A549 (cell line): ENCODE results near the gene RBX1. TPM values are rescaled to one million over a fixed set of nuclear protein-coding genes. Genes with fewer than 3 reads are reported as not detected.

Experiments
- ATAC-seq, 2 experiments: fragments of 200-7000 bp in 1 of 2; fragments of >200 bp in 1 of 2; cut with Nextera tagmentation in 1 of 2; cut with Tn5 transposase in 1 of 2; 3 replicates each; pipeline versions ENCODE4 v1.8.0 to v1.9.1; 2018 to 2020; ENCODE audit warnings: mild to moderate bottlenecking in 1 of 2, moderate library complexity in 1 of 2
- CTCF ChIA-PET: fragments of 300-600 bp; sonication (Branson Sonifier 250); formaldehyde crosslinking; extraction: SDS; loops from one replicate; lab custom pipeline; 2021; ENCODE audit warnings: antibody characterized with exemption, inconsistent platforms; lab: Yijun Ruan, JAX
- POLR2A ChIA-PET: fragments of 350-600 bp; formaldehyde crosslinking; extraction: SDS; loops from one replicate; lab custom pipeline; 2021; ENCODE audit warnings: antibody characterized with exemption, inconsistent platforms; lab: Yijun Ruan, JAX
- DNase-seq, 2 experiments: peaks; one replicate each; pipeline versions ENCODE4 v3.0.0 to v3.0.0-alpha.2; 2011 to 2016; ENCODE audit warnings: low read depth in 1 of 2, low spot score in 1 of 2
- FAIRE-seq: peaks from 2 replicates; lab custom pipeline; 2011; peaks lifted over from hg19 to GRCh38; lab: Jason Lieb, UNC
- H3K27ac ChIP-seq, 2 experiments: fragments of >200 bp; sonication (Bioruptor Twin); formaldehyde crosslinking; 3 replicates each; pipeline ENCODE4 v1.5.1; 2016 to 2017
- H3K4me1 ChIP-seq: fragments of >200 bp; sonication (Bioruptor Twin); formaldehyde crosslinking; 3 replicates; pipeline ENCODE4 v1.6.1; 2016
- H3K4me2 ChIP-seq: fragments of >200 bp; sonication (Bioruptor Twin); formaldehyde crosslinking; 3 replicates; pipeline ENCODE4 v1.6.1; 2016
- H3K4me3 ChIP-seq: fragments of >200 bp; sonication (Bioruptor Twin); formaldehyde crosslinking; 3 replicates; pipeline ENCODE4 v1.5.1; 2016
- H3K9me3 ChIP-seq: fragments of >200 bp; sonication (Bioruptor Twin); formaldehyde crosslinking; 3 replicates; pipeline ENCODE4 v1.6.1; 2016
- BCL3 ChIP-seq: fragments of >200 bp; sonication (Bioruptor Twin); formaldehyde crosslinking; IDR thresholded peaks from 3 replicates; pipeline ENCODE4 v1.6.1; 2016
- BHLHE40 ChIP-seq: IDR thresholded peaks from 2 replicates; pipeline ENCODE4 v1.6.1; 2012; ENCODE audit warnings: low read depth, low read length, inconsistent platforms
- CHD2 ChIP-seq: fragments of 150-350 bp; IDR thresholded peaks from 2 replicates; pipeline ENCODE4 v1.6.1; 2014; ENCODE audit warnings: low read length; ENCODE audit not compliant: partially characterized antibody
- EHF ChIP-seq: fragments of 250-450 bp; sonication (Bioruptor Pico); IDR thresholded peaks from 2 replicates; pipeline ENCODE4 v1.5.0; 2020; ENCODE audit warnings: mild to moderate bottlenecking
- ELK1 ChIP-seq: fragments of 150-350 bp; IDR thresholded peaks from 2 replicates; pipeline ENCODE4 v1.6.1; 2014; ENCODE audit warnings: low read depth, mild to moderate bottlenecking, low read length
- ESRRA ChIP-seq: fragments of 150-350 bp; IDR thresholded peaks from 2 replicates; pipeline ENCODE4 v1.6.1; 2014; ENCODE audit warnings: mild to moderate bottlenecking, low read length, borderline replicate concordance
- FOSL2 ChIP-seq, 2 experiments: fragments of 450-650 bp in 1 of 2; fragments of >200 bp in 1 of 2; sonication (Bioruptor Twin) in 1 of 2; formaldehyde crosslinking; IDR thresholded peaks; 2 replicates each; pipeline versions ENCODE4 v1.5.0 to v1.6.1; 2016 to 2020; ENCODE audit warnings: mild to moderate bottlenecking in 1 of 2, moderate library complexity in 1 of 2
- GATA3 ChIP-seq: IDR thresholded peaks from 2 replicates; pipeline ENCODE4 v1.6.1; 2012; ENCODE audit warnings: borderline replicate concordance
- HEYL ChIP-seq: fragments of 250-450 bp; sonication (Bioruptor Pico); IDR thresholded peaks from 2 replicates; pipeline ENCODE4 v1.8.0; 2021; ENCODE audit warnings: mild to moderate bottlenecking, moderate library complexity
- HOXB13 ChIP-seq: fragments of 250-450 bp; sonication (Bioruptor Pico); IDR thresholded peaks from 2 replicates; pipeline ENCODE4 v1.5.0; 2020; ENCODE audit warnings: low read depth, mild to moderate bottlenecking, moderate library complexity
- KDM5A ChIP-seq: fragments of 200-600 bp; sonication (generic); IDR thresholded peaks from 2 replicates; pipeline ENCODE4 v1.6.1; 2016; ENCODE audit warnings: antibody characterized with exemption, mild to moderate bottlenecking
- MAX ChIP-seq: IDR thresholded peaks from 2 replicates; pipeline ENCODE4 v1.6.1; 2012
- MAZ ChIP-seq: fragments of 150-350 bp; IDR thresholded peaks from 2 replicates; pipeline ENCODE4 v1.6.1; 2014; ENCODE audit warnings: antibody characterized with exemption, low read depth, low read length, borderline replicate concordance
- NFE2L2 ChIP-seq: fragments of 150-350 bp; conservative IDR thresholded peaks from 2 replicates; pipeline ENCODE4 v1.6.1; 2014; ENCODE audit warnings: low read length
- NPAS2 ChIP-seq: fragments of 250-450 bp; sonication (Bioruptor Pico); IDR thresholded peaks from 2 replicates; pipeline ENCODE4 v1.8.0; 2022; ENCODE audit warnings: mild to moderate bottlenecking, moderate library complexity, borderline replicate concordance
- PBX3 ChIP-seq: IDR thresholded peaks from 2 replicates; pipeline ENCODE4 v1.6.1; 2012
- PHF8 ChIP-seq: fragments of 200-600 bp; sonication (generic); IDR thresholded peaks from 2 replicates; pipeline ENCODE4 v1.6.1; 2016; ENCODE audit warnings: low read depth, mild to moderate bottlenecking, antibody characterized with exemption, moderate library complexity, borderline replicate concordance
- POLR2A ChIP-seq: IDR thresholded peaks from 2 replicates; pipeline ENCODE4 v1.6.1; 2012; ENCODE audit warnings: mild to moderate bottlenecking, low read length
- POLR2AphosphoS2 ChIP-seq: conservative IDR thresholded peaks from 2 replicates; pipeline ENCODE4 v1.6.1; 2012; ENCODE audit warnings: low read length, improper control_type of control experiment, inconsistent platforms
- RARB ChIP-seq: fragments of 250-450 bp; sonication (Bioruptor Pico); IDR thresholded peaks from 2 replicates; pipeline ENCODE4 v1.8.0; 2021; ENCODE audit warnings: mild to moderate bottlenecking, moderate library complexity
- REST ChIP-seq: fragments of 200-600 bp; sonication (generic); IDR thresholded peaks from 2 replicates; pipeline ENCODE4 v1.6.1; 2016; ENCODE audit warnings: antibody characterized with exemption, mild to moderate bottlenecking, moderate library complexity
- SMC3 ChIP-seq: fragments of >200 bp; sonication (Bioruptor Twin); formaldehyde crosslinking; IDR thresholded peaks from 3 replicates; pipeline ENCODE4 v1.6.1; 2018; ENCODE audit warnings: inconsistent platforms
- TP53 ChIP-seq: fragments of 250-450 bp; sonication (Bioruptor Pico); IDR thresholded peaks from 2 replicates; pipeline ENCODE4 v1.5.0; 2021; ENCODE audit warnings: mild to moderate bottlenecking, moderate library complexity
- USF2 ChIP-seq: fragments of 450-650 bp; IDR thresholded peaks from 2 replicates; pipeline ENCODE4 v1.6.1; 2014; ENCODE audit warnings: antibody characterized with exemption
- ZFP36 ChIP-seq: fragments of 450-650 bp; IDR thresholded peaks from 2 replicates; pipeline ENCODE4 v1.6.1; 2014; ENCODE audit warnings: borderline replicate concordance; ENCODE audit not compliant: partially characterized antibody
- WGBS: methylation state at CpG from one replicate; pipeline ENCODE4 v1.1.6; 2017; ENCODE audit errors: missing lambda C conversion rate; 5-methylcytosine and 5-hydroxymethylcytosine counted together
- polyA plus RNA-seq, 4 experiments: library from polyadenylated mRNA; depleted of rRNA in 3 of 4; stranded (reverse); fragments of >200 nt; fragmentation: RNase III in 1 of 4; extraction: RNeasy Plus Mini Kit Qiagen cat#74134 plus additional on column Dnase treatment in 1 of 4; gene quantifications; 2 replicates in 3 of 4; 3 replicates in 1 of 4; pipeline ENCODE4 v1.2.3, GENCODE V29; 2011 to 2017

Gene RBX1
- polyA plus RNA-seq, 2 of the 4 experiments (the other 2 are of a cell fraction), result 61.7 to 82.3 TPM

GRCh38 chr22:40975366-40975765 lies 24.2 kb downstream of the RBX1 start (continued):
- TF ChIP-seq ELK1 (no peak), POLR2A (no peak), CHD2 (no peak), BHLHE40 (no peak), PHF8 (no peak), BCL3 (no peak), EHF (CRISPR knock-in tag) (no peak), RARB (no peak), HEYL (CRISPR knock-in tag) (no peak), POLR2AphosphoS2 (no peak), KDM5A (no peak)
- TF ChIP-seq, all 56 proteins: peak for 0

GRCh38 chr22:40976866-40977700 lies 25.9 kb downstream of the RBX1 start:
- H3K4me3 ChIP-seq, result no peak overlapping the region
- FAIRE-seq (no peak), DNase-seq (no peak), ATAC-seq (no peak; a peak in 1 of 6 replicates)
- ChIA-PET POLR2A (no interaction called here), CTCF (interaction anchor here (0.7 to 0.8 kb wide), 2 partner anchors 51 to 222 kb away, joined by 3 read pairs; no protein-coding TSS in a partner anchor)
- no peak overlapping the region for H3K27ac ChIP-seq
- no peaks in the 10 kb centered on the region for H3K4me1 ChIP-seq
- H3K9me3 ChIP-seq, result no peaks in the 10 kb centered on the region
- 88% methylated on average over 17 of the region's 18 CpGs for WGBS
- H3K4me2 ChIP-seq, result no peak overlapping the region
- TF ChIP-seq ZFP36, result no peak
- no peak for TF ChIP-seq HOXB13
- TF ChIP-seq NFE2L2, result no peak
- no peak for TF ChIP-seq NPAS2
- no peak for TF ChIP-seq MAX
- no peak for TF ChIP-seq USF2
- TF ChIP-seq TP53 (CRISPR knock-in tag), result no peak
- TF ChIP-seq MAZ, result no peak
- no peak for TF ChIP-seq PBX3
- no peak for TF ChIP-seq SMC3
- TF ChIP-seq, all 56 proteins: peak for 0

GRCh38 chr22:40979198-40979597 lies 28.0 kb downstream of the RBX1 start:
- ATAC-seq (no peak), FAIRE-seq (no peak), DNase-seq (no peak)
- Histone ChIP-seq H3K4me2 (no peak overlapping the region), H3K27ac (no peak overlapping the region), H3K9me3 (no peaks in the 10 kb centered on the region), H3K4me3 (no peak overlapping the region), H3K4me1 (no peaks in the 10 kb centered on the region)
- POLR2A ChIA-PET, result no interaction called here
- CTCF ChIA-PET, result interaction anchor here (2.1 kb wide), 1 partner anchor 12 kb away, joined by 6 read pairs; no protein-coding TSS in a partner anchor
- 86% methylated on average over 7 of the region's 7 CpGs for WGBS
- TF ChIP-seq GATA3, result no peak
- no peak for TF ChIP-seq MAZ
- TF ChIP-seq ELK1, result no peak
- no peak for TF ChIP-seq FOSL2 (IDR thresholded peaks at IDR 0.05)
- TF ChIP-seq FOSL2 (CRISPR knock-in tag; IDR thresholded peaks at IDR 0.05), result no peak
- TF ChIP-seq CHD2, result no peak
- no peak for TF ChIP-seq ESRRA
- no peak for TF ChIP-seq REST
